PC-3 (cell line): ENCODE measurements around the gene ANKLE1.

Experiments
- EZH2 ChIP-seq: fragments of 300-600 bp; sonication (generic); IDR thresholded peaks from one replicate; pipeline ENCODE4 v1.6.1; 2017; ENCODE audit warnings: antibody characterized with exemption, mild to moderate bottlenecking, low read length; ENCODE audit not compliant: unreplicated experiment
- TF ChIP-seq, protein P1 (sequence below): fragments of 300-600 bp; sonication (generic); conservative IDR thresholded peaks from 2 replicates; pipeline ENCODE4 v1.5.1; 2017; ENCODE audit warnings: antibody characterized with exemption, low read depth, mild to moderate bottlenecking, low read length

DNA sequence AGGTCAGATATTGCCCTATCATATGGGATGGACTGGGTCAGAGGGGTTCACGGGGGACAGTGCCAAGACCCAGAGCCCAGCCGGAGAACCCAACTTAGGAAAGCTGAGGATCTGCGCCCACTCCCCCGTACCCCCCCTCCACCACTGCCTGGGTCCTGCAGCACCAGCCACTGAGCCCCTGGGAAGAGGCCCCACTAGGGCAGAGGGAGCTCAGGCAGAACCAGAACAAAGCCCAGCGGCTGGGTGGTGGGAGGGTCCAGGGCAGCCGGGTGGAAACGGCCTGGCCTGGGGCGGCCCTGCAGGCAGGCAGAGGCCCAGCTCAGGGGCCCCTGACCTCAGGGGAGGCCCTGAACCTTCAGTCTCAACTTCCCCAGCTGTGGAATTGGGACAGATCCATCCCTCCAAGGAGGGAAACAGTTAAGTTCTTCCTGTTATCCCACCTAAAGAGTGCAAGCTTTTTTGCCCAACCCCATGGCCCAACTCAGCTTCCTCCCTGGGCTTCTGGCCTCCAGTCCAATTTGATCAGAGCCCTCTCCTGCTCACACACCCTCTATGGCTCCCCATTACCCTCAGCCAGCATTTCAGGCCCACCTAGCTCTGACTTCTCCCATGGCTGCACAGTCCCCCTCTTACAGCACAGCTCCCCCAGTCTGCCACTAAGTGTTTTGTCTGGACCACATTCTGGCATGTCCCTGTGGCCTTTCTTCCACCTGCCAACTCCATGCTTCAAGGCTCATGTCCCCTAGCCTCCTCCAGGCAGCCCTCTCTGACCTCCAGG, 39.1 kb upstream of the ANKLE1 start:
- TF ChIP-seq, protein P1, sequence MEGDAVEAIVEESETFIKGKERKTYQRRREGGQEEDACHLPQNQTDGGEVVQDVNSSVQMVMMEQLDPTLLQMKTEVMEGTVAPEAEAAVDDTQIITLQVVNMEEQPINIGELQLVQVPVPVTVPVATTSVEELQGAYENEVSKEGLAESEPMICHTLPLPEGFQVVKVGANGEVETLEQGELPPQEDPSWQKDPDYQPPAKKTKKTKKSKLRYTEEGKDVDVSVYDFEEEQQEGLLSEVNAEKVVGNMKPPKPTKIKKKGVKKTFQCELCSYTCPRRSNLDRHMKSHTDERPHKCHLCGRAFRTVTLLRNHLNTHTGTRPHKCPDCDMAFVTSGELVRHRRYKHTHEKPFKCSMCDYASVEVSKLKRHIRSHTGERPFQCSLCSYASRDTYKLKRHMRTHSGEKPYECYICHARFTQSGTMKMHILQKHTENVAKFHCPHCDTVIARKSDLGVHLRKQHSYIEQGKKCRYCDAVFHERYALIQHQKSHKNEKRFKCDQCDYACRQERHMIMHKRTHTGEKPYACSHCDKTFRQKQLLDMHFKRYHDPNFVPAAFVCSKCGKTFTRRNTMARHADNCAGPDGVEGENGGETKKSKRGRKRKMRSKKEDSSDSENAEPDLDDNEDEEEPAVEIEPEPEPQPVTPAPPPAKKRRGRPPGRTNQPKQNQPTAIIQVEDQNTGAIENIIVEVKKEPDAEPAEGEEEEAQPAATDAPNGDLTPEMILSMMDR: no peak
- TF ChIP-seq EZH2: no peak
